H9 (cell line): ENCODE data around the gene CCKAR. TPM values are rescaled to one million over a fixed set of nuclear protein-coding genes. Genes with fewer than 3 reads are reported as not detected.

ENCODE experiments used
- DNase-seq: peaks from one replicate; pipeline ENCODE4 v3.0.0-alpha.2; 2017
- H2AFZ ChIP-seq: one replicate; pipeline ENCODE4 v1.6.1; 2013; ENCODE audit warnings: mild to moderate bottlenecking, low read length, control low read depth, moderate library complexity
- H2AK5ac ChIP-seq: 2 replicates; pipeline ENCODE4 v1.6.1; 2013; ENCODE audit warnings: low read length, control low read depth, mixed read lengths; ENCODE audit not compliant: insufficient read length
- H2BK120ac ChIP-seq: one replicate; pipeline ENCODE4 v1.6.1; 2013; ENCODE audit warnings: low read depth, mild to moderate bottlenecking, low read length, control low read depth, inconsistent platforms; ENCODE audit not compliant: poor library complexity, severe bottlenecking
- H2BK12ac ChIP-seq: 2 replicates; pipeline ENCODE4 v1.6.1; 2013; ENCODE audit warnings: low read length, control low read depth, mixed read lengths, low read depth; ENCODE audit not compliant: insufficient read length
- H2BK15ac ChIP-seq: 2 replicates; pipeline ENCODE4 v1.6.1; 2013; ENCODE audit warnings: low read depth, low read length, control low read depth
- H2BK20ac ChIP-seq: one replicate; pipeline ENCODE4 v1.6.1; 2013; ENCODE audit warnings: low read depth, mild to moderate bottlenecking, low read length, control low read depth, inconsistent platforms; ENCODE audit not compliant: poor library complexity, severe bottlenecking
- H2BK5ac ChIP-seq: 2 replicates; pipeline ENCODE4 v1.6.1; 2013; ENCODE audit warnings: low read length, control low read depth, mixed read lengths; ENCODE audit not compliant: insufficient read length
- H3K14ac ChIP-seq: 2 replicates; pipeline ENCODE4 v1.6.1; 2013; ENCODE audit warnings: low read length, control low read depth; ENCODE audit not compliant: insufficient read depth
- H3K18ac ChIP-seq: 2 replicates; pipeline ENCODE4 v1.6.1; 2013; ENCODE audit warnings: low read depth, mild to moderate bottlenecking, mixed read lengths, low read length, control low read depth; ENCODE audit not compliant: insufficient read length
- H3K23ac ChIP-seq: 2 replicates; pipeline ENCODE4 v1.6.1; 2013; ENCODE audit warnings: low read length, control low read depth, mixed read lengths, low read depth; ENCODE audit not compliant: insufficient read length
- H3K23me2 ChIP-seq: 2 replicates; pipeline ENCODE4 v1.6.1; 2013; ENCODE audit warnings: low read depth, mild to moderate bottlenecking, mixed read lengths, low read length, control low read depth; ENCODE audit not compliant: insufficient read length, poor library complexity, severe bottlenecking
- H3K27ac ChIP-seq: 2 replicates; pipeline ENCODE4 v1.5.1; 2013; ENCODE audit warnings: low read length, control low read depth, mixed read lengths, low read depth; ENCODE audit not compliant: insufficient read length
- H3K27me3 ChIP-seq: 2 replicates; pipeline ENCODE4 v1.6.1; 2013; ENCODE audit warnings: low read length, control low read depth, inconsistent platforms; ENCODE audit not compliant: insufficient read depth
- H3K4ac ChIP-seq: 2 replicates; pipeline ENCODE4 v1.6.1; 2013; ENCODE audit warnings: low read depth, mild to moderate bottlenecking, control low read depth, inconsistent platforms, low read length, moderate library complexity
- H3K4me1 ChIP-seq: 2 replicates; pipeline ENCODE4 v1.6.1; 2013; ENCODE audit warnings: low read length, control low read depth, inconsistent platforms; ENCODE audit not compliant: insufficient read depth
- H3K4me2 ChIP-seq: 2 replicates; pipeline ENCODE4 v1.6.1; 2013; ENCODE audit warnings: low read length, control low read depth, mixed read lengths; ENCODE audit not compliant: insufficient read length, insufficient read depth
- H3K56ac ChIP-seq: 2 replicates; pipeline ENCODE4 v1.6.1; 2013; ENCODE audit warnings: low read depth, mild to moderate bottlenecking, mixed read lengths, low read length, control low read depth; ENCODE audit not compliant: insufficient read length
- H3K79me1 ChIP-seq: 2 replicates; pipeline ENCODE4 v1.6.1; 2013; ENCODE audit warnings: low read depth, mild to moderate bottlenecking, moderate library complexity, low read length, control low read depth, inconsistent platforms; ENCODE audit not compliant: insufficient read depth, poor library complexity, severe bottlenecking
- H3K79me2 ChIP-seq: 2 replicates; pipeline ENCODE4 v1.6.1; 2013; ENCODE audit warnings: low read length, control low read depth, inconsistent platforms; ENCODE audit not compliant: insufficient read depth
- H3K9ac ChIP-seq: 2 replicates; pipeline ENCODE4 v1.6.1; 2013; ENCODE audit warnings: low read length, control low read depth, mixed read lengths; ENCODE audit not compliant: insufficient read length; ENCODE audit errors: extremely low read depth
- H3K9me3 ChIP-seq: one replicate; pipeline ENCODE4 v1.6.1; 2013; ENCODE audit warnings: low read depth, low read length, inconsistent platforms; ENCODE audit not compliant: control insufficient read depth
- H3T11ph ChIP-seq: one replicate; pipeline ENCODE4 v1.6.1; 2013; ENCODE audit warnings: mild to moderate bottlenecking, low read length, control low read depth, inconsistent platforms
- H4K20me1 ChIP-seq: one replicate; pipeline ENCODE4 v1.6.1; 2013; ENCODE audit not compliant: control insufficient read depth, insufficient read length, insufficient read depth
- H4K5ac ChIP-seq: 2 replicates; pipeline ENCODE4 v1.6.1; 2013; ENCODE audit warnings: low read depth, mild to moderate bottlenecking, mixed read lengths, low read length, control low read depth; ENCODE audit not compliant: insufficient read length
- H4K8ac ChIP-seq: replicated peaks from 2 replicates; pipeline ENCODE4 v1.6.1; 2013; ENCODE audit warnings: low read length, control low read depth, mixed read lengths, low read depth; ENCODE audit not compliant: insufficient read length
- H4K91ac ChIP-seq: 2 replicates; pipeline ENCODE4 v1.6.1; 2013; ENCODE audit warnings: low read depth, mild to moderate bottlenecking, moderate library complexity, mixed read lengths, low read length, control low read depth; ENCODE audit not compliant: insufficient read length
- H3K27ac Mint-ChIP-seq, 3 experiments: 2 replicates in 2 of 3; 3 replicates in 1 of 3; pipeline ENCODE4 v1.8.0; 2020 to 2021; ENCODE audit warnings: mixed read lengths in 3 of 3, mild to moderate bottlenecking in 1 of 3, moderate library complexity in 1 of 3
- H3K27me3 Mint-ChIP-seq: 2 replicates; pipeline ENCODE4 v1.8.0; 2021; ENCODE audit warnings: low read depth, mild to moderate bottlenecking, moderate library complexity, mixed read lengths
- H3K36me3 Mint-ChIP-seq, 3 experiments: 2 replicates in 2 of 3; 3 replicates in 1 of 3; pipeline ENCODE4 v1.8.0; 2020 to 2021; ENCODE audit warnings: low read depth in 3 of 3, mixed read lengths in 3 of 3; ENCODE audit not compliant: insufficient read depth in 1 of 3
- H3K4me1 Mint-ChIP-seq, 2 experiments: 2 replicates each; pipeline ENCODE4 v1.8.0; 2020; ENCODE audit warnings: mixed read lengths in 2 of 2
- H3K4me3 Mint-ChIP-seq, 2 experiments: 2 replicates in 1 of 2; 3 replicates in 1 of 2; pipeline ENCODE4 v1.8.0; 2020 to 2021; ENCODE audit warnings: mild to moderate bottlenecking in 2 of 2, mixed read lengths in 2 of 2, moderate library complexity in 1 of 2
- H3K9me3 Mint-ChIP-seq, 2 experiments: 2 replicates in 1 of 2; 3 replicates in 1 of 2; pipeline ENCODE4 v1.8.0; 2020; ENCODE audit warnings: mild to moderate bottlenecking in 2 of 2, mixed read lengths in 2 of 2, moderate library complexity in 1 of 2
- CTCF ChIP-seq: fragments of 200-600 bp; sonication (generic); conservative IDR thresholded peaks from 3 replicates; pipeline ENCODE4 v1.8.0; 2021; ENCODE audit warnings: antibody characterized with exemption, mild to moderate bottlenecking
- WGBS: extraction: QIAGEN DNeasy Blood & Tissue Kit; methylation state at CpG from one replicate; pipeline ENCODE4 v1.1.7; 2013; ENCODE audit warnings: missing lambda C conversion rate, low lambda C conversion rate, mixed read lengths; ENCODE audit not compliant: insufficient read length; ENCODE audit errors: extremely low coverage; 5-methylcytosine and 5-hydroxymethylcytosine counted together
- total RNA-seq: library from RNA; stranded (reverse); gene quantifications from 2 replicates; pipeline ENCODE4 v1.2.1, GENCODE V29; 2021

Gene CCKAR
- total RNA-seq, 1 experiment from 2014 or later: not detected

GRCh38 chr4:26434030-26434639, 56.1 kb downstream of the CCKAR start:
- Histone ChIP-seq H3K79me1 (no peaks in the 10 kb centered on the region), H3K18ac (no peak overlapping the region), H2BK12ac (no peak overlapping the region), H2BK120ac (no peak overlapping the region), H2BK5ac (no peak overlapping the region), H3K9ac (no peak overlapping the region), H4K5ac (no peak overlapping the region), H3K4me2 (no peak overlapping the region), H2AK5ac (no peak overlapping the region), H4K8ac (no peak overlapping the region), H3K56ac (no peak overlapping the region), H2BK15ac (no peak overlapping the region), H3K14ac (no peak overlapping the region), H3K23ac (no peak overlapping the region), H2AFZ (no peak overlapping the region), H2BK20ac (no peak overlapping the region), H3K23me2 (no peaks in the 10 kb centered on the region), H4K20me1 (no peaks in the 10 kb centered on the region), H4K91ac (no peak overlapping the region), H3K4me1 (no peaks in the 10 kb centered on the region), H3T11ph (no peak overlapping the region), H3K79me2 (no peaks in the 10 kb centered on the region), H3K4ac (no peak overlapping the region), H3K27me3 (no peaks in the 10 kb centered on the region), H3K27ac (no peak overlapping the region), H3K9me3 (no peaks in the 10 kb centered on the region)
- Mint-ChIP-seq H3K27ac (no peak overlapping the region; a peak in 1 of 7 replicates), H3K4me3 (no peak overlapping the region), H3K27me3 (no peaks in the 10 kb centered on the region), H3K4me1 (no peaks in the 10 kb centered on the region), H3K9me3 (no peaks in the 10 kb centered on the region), H3K36me3 (peaks cover 19 to 90% (median 45%) of the 10 kb centered on the region in 3 experiments; a peak in 6 of 7 replicates)
- DNase-seq: no peak
- WGBS: no CpG with 5 or more reads among the region's 2 CpGs
- TF ChIP-seq CTCF: no peak
